Omental fat pad (tissue), 4 donors: ENCODE data around the gene ENOPH1. TPM values are rescaled to one million over a fixed set of nuclear protein-coding genes. Genes with fewer than 3 reads are reported as not detected.

ENCODE experiments used
- ATAC-seq: fragments of 150-250 bp; one replicate; pipeline ENCODE4 v1.9.1; 2016; ENCODE audit warnings: mild to moderate bottlenecking, moderate library complexity; ENCODE audit not compliant: low FRiP score
- DNase-seq: peaks from one replicate; pipeline ENCODE4 v3.0.0-alpha.2; 2019; ENCODE audit warnings: low spot score
- CTCF ChIP-seq, 3 donors: fragments of 450-650 bp; IDR thresholded peaks; one replicate each; pipeline ENCODE4 v1.5.1; 2016 to 2017; ENCODE audit warnings: antibody characterized with exemption in 3 of 3, mild to moderate bottlenecking in 3 of 3, moderate library complexity in 2 of 3
- small RNA-seq: library from RNA; depleted of rRNA; stranded (forward); fragments of <200 nt; gene quantifications from one replicate; pipeline ENCODE3, GENCODE V24; 2016
- total RNA-seq, 4 donors: library from RNA; depleted of rRNA; stranded (reverse); fragments of >200 nt; gene quantifications; one replicate each; pipeline ENCODE4 v1.1.0, GENCODE V29; 2016

ENOPH1 gene
- total RNA-seq, 4 donors from 2014 or later: 16.9 to 24.0 (median 20.4) TPM

DNA sequence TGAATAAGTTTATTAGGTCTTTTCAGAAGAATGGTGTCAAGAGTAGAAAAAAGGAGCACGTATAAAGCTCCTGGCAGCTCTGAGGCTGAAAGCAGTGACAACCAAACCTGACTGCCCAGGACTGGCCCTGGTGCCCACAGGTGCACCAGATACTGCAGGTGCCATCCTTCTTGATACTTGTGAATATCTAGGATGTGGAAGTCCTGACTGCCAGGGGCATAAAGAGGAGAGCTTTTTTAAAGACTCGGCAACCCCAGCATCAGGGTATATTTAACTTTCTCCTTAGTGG lies 70.7 kb downstream of the ENOPH1 start:
- TF ChIP-seq CTCF (IDR thresholded peaks at IDR 0.05): no peak
- ATAC-seq: no peak

DNA sequence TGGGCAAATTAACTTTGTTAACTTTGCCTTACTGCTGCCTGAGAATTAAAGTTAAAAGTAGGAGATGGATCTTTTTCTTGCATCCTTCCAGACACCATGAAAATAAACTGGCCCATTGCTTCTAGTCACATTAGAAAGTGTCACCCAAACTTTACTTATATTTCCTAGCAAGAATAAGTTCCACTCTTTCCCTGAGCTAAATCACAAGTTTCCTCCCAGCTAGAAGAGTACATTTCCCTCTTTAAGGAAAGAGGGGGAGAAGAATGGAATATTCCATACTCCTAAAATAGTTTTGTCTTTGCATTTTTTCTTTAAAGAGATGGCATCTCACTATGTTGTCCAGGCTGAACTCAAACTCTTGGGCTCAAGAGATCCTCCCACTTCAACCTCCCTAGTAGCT lies 77.6 kb downstream of the ENOPH1 start:
- DNase-seq: no peak
- TF ChIP-seq CTCF (IDR thresholded peaks at IDR 0.05): no peak
- ATAC-seq: no peak

More for the DNA sequence above, 70.7 kb downstream of the ENOPH1 start:
- DNase-seq: no peak

- DNase-seq (no peak), ATAC-seq (no peak)
- TF ChIP-seq CTCF (IDR thresholded peaks at IDR 0.05): no peak
These were observed 78.5 kb downstream of the ENOPH1 start for GRCh38 chr4:82508806-82509428.

- TF ChIP-seq CTCF (IDR thresholded peaks at IDR 0.05): no peak
- DNase-seq: no peak
- ATAC-seq: no peak
These were observed 79.8 kb downstream of the ENOPH1 start for GRCh38 chr4:82510216-82510615.

Small RNAs within 50 kb of the gene (small RNA-seq; reads per million reads assigned to genes)
- gene RF00150: not detected

Other genes with a start within 250 kb of the ENOPH1 start
- gene HNRNPD, start 56.6 kb upstream of the ENOPH1 start, total RNA-seq: 100 to 1,000 TPM in 1 of 4 donors, 10 to 100 TPM in 3; 69.2 to 108 (median 86.1) TPM
- 100 to 1,000 TPM; 165 to 237 (median 185) TPM for gene HNRNPDL, start 128 bp upstream of the ENOPH1 start, total RNA-seq
- 10 to 100 TPM; 14.4 to 92.4 (median 26.8) TPM for gene TMEM150C, start 131.4 kb downstream of the ENOPH1 start, total RNA-seq